ENCODE data around the gene SLC44A2.
"Not testable (repeated sequence)": the region's sequence is repeated elsewhere in the genome, so short reads cannot be mapped to it uniquely, and the experiment has no call there.

Gene SLC44A2

GRCh38 chr19:10653732-10654609 lies 28.6 kb downstream of the SLC44A2 start, which contains the start of gene ILF3:
ILF3 (plus strand) TSS chr19:10654346; CDS start chr19:10670606, 16,260 bp downstream.
- peak; percentile 100 for DNase-seq

GRCh38 chr19:10654610-10655456 lies 29.5 kb downstream of the SLC44A2 start:
- DNase-seq = no peak

GRCh38 chr19:10655457-10656312 lies 30.3 kb downstream of the SLC44A2 start:
- DNase-seq = no peak

- DNase-seq = no peak
Observed at GRCh38 chr19:10660346-10660745, 35.0 kb downstream of the SLC44A2 start.

- DNase-seq = no peak
Observed at GRCh38 chr19:10661946-10662345, 36.6 kb downstream of the SLC44A2 start.

- DNase-seq = no peak
Observed at GRCh38 chr19:10662384-10663251, 37.3 kb downstream of the SLC44A2 start.

- not testable (repeated sequence) for DNase-seq
Observed at GRCh38 chr19:10663252-10663563, 37.9 kb downstream of the SLC44A2 start.

GRCh38 chr19:10667867-10668266 lies 42.5 kb downstream of the SLC44A2 start:
- no peak for DNase-seq

GRCh38 chr19:10669246-10669645 lies 43.9 kb downstream of the SLC44A2 start:
- no peak for DNase-seq

- DNase-seq = no peak
Observed at GRCh38 chr19:10670182-10670581, 44.8 kb downstream of the SLC44A2 start.

GRCh38 chr19:10670876-10671804 lies 45.8 kb downstream of the SLC44A2 start:
- DNase-seq = no peak

GRCh38 chr19:10671922-10672321 lies 46.6 kb downstream of the SLC44A2 start:
- DNase-seq = not testable (repeated sequence)

- not testable (repeated sequence) for DNase-seq
Observed at GRCh38 chr19:10675214-10675613, 49.9 kb downstream of the SLC44A2 start.

- no peak for DNase-seq
Observed at GRCh38 chr19:10677751-10678150, 52.4 kb downstream of the SLC44A2 start.

- DNase-seq = no peak
Observed at GRCh38 chr19:10678813-10679212, 53.5 kb downstream of the SLC44A2 start.

- no peak for DNase-seq
Observed at GRCh38 chr19:10679743-10680142, 54.4 kb downstream of the SLC44A2 start.

GRCh38 chr19:10680545-10681135 lies 55.3 kb downstream of the SLC44A2 start:
- no peak for DNase-seq

GRCh38 chr19:10681658-10682057 lies 56.3 kb downstream of the SLC44A2 start:
- DNase-seq = no peak

GRCh38 chr19:10682397-10683063 lies 57.2 kb downstream of the SLC44A2 start:
- DNase-seq = no peak

GRCh38 chr19:10683064-10683426 lies 57.7 kb downstream of the SLC44A2 start:
- no peak for DNase-seq

Measured in NCI-H524 treated with DMSO at 0.1 percent for 48 hours (cell line).